GM19238 (cell line): ENCODE results near the gene NCKIPSD.

Experiments used
- DNase-seq: peaks from one replicate; pipeline ENCODE4 v3.0.0; 2011; ENCODE audit warnings: low spot score; ENCODE audit not compliant: insufficient read length

Gene NCKIPSD

GRCh38 chr3:48648188-48648850 is 37.4 kb downstream of the NCKIPSD start:
- no peak for DNase-seq

GRCh38 chr3:48647714-48648113 is 38.0 kb downstream of the NCKIPSD start:
- DNase-seq, result no peak

- no peak for DNase-seq
Observed at GRCh38 chr3:48644898-48645760, 40.6 kb downstream of the NCKIPSD start.

DNA sequence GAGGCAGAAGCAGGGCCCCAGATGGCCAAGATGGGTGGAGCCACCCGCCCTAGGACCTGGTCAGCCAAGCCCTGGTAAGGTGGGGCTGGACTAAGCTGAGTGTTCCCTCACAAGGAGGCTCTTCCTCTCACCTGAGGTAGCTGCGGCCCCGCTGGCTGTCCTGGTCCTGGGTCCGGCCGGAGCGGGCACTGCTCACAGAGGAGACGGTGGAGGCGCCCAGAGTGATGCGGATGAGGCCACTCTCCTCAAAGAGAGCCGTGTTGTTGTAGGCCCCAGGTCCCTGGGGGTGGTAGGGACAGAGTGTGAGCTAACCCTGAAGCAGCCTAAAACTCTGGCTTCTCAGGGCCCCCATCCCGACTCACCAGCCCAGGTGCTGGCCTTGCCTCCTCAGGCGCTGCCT is 43.1 kb downstream of the NCKIPSD start:
- no peak for DNase-seq

DNA sequence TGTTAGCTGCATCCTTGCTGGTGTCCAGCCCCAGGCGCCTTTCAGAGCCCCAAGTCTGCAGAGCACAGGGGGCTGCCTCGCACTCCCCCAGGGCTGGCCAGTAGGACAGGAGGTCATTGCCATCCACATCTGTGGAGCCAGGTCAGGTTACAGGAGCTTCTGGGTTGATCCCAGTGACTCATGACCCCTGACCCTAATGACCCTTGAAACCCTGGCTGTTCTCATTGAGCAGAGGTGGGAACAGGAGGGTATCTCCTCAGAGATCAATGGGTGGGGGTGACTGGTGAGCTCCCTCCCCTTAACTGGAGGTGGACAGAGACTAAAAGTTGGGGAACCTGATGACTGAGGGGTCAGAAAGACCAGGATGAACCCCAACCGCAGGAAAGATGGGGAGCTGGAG is 44.3 kb downstream of the NCKIPSD start:
- DNase-seq, result no peak

DNA sequence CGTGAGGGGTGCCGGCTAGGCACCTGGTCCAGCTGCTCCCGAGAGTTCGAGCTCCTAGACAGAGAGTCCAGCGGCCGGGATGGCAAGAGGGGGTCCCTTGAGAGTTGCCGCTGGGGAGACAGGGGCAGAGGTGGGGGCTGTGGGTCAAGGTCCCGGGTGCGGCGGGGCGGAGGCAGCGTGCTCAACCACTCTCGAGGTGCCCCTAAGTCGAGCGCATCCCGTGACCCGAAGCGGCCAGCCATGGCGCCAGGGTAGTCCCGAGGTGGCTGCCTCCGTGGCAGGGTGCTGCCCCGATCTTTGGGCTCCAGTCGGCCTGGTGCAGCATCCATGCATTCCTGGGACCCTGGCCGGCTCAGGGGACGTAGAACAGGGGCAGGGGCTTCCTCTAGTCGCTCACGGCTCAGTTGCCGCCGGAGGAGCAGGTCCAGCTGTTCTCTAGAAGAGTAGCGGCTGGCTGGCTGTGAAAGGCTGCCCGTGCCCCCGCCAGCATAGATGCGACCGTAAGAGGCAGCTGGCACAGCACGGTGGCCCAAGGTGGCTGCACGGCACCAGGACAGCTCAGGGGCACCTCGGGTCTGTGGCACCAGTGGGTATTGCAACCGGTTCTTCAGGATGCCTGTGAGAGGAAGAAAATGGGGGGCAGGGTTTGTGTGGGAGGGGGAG is 45.6 kb downstream of the NCKIPSD start:
- DNase-seq, result no peak

DNA sequence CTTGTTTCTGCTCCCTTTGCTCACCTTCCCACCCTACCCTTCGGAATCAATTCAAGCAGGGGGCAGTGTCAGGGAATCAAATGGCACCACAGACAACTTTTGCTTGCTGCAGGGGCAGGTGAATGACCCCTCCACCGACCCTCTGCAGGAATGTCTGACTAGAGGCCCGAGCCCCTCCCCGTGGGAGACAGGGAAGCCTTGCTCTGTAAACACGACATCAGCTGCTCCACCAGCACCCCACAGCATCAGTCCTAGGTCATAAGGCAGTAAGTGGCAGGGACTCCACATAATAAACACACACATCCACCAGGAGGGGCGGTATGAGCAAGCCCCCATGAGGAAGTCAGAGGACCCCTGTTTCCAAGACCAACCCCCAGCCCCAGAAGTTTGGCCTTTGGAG is 48.4 kb downstream of the NCKIPSD start:
- DNase-seq, result no peak

DNA sequence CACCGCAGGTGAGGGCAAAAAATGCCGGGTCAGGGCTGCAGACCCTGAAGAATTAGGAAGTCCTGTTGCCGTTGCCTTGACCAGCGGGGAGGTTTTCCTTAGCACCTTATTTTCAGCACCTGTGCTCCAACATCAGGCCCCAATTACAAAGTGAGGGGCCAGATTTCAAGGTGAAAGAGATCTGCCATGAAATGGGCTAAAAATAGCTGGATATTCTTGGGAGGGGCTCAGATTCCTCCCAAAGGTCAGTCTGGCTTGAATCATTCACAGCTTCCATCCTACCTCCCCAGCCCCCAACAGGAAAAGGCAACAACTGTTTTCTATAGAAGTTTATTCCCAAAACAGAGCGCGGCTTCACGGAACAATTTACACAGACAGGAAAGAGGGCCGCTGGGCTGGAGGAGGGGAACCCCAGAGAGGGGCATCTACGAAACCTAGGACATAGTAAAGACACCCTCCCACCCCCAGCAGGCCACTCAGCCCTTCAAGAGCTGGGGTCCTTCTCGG is 49.5 kb downstream of the NCKIPSD start:
- no peak for DNase-seq

- peak; percentile 100 for DNase-seq
Observed at GRCh38 chr3:48635222-48636021, 50.3 kb downstream of the NCKIPSD start, which contains the start of gene SLC26A6. Gene SLC26A6, minus strand, starts transcription at chr3:48635461. Its CDS starts 68 bp downstream, at chr3:48635393.

- peak; percentile 69 for DNase-seq
Observed at GRCh38 chr3:48634661-48635221, 51.0 kb downstream of the NCKIPSD start.

GRCh38 chr3:48633743-48634142 is 52.0 kb downstream of the NCKIPSD start:
- no peak for DNase-seq

- no peak for DNase-seq
Observed at GRCh38 chr3:48633256-48633655, 52.5 kb downstream of the NCKIPSD start.

DNA sequence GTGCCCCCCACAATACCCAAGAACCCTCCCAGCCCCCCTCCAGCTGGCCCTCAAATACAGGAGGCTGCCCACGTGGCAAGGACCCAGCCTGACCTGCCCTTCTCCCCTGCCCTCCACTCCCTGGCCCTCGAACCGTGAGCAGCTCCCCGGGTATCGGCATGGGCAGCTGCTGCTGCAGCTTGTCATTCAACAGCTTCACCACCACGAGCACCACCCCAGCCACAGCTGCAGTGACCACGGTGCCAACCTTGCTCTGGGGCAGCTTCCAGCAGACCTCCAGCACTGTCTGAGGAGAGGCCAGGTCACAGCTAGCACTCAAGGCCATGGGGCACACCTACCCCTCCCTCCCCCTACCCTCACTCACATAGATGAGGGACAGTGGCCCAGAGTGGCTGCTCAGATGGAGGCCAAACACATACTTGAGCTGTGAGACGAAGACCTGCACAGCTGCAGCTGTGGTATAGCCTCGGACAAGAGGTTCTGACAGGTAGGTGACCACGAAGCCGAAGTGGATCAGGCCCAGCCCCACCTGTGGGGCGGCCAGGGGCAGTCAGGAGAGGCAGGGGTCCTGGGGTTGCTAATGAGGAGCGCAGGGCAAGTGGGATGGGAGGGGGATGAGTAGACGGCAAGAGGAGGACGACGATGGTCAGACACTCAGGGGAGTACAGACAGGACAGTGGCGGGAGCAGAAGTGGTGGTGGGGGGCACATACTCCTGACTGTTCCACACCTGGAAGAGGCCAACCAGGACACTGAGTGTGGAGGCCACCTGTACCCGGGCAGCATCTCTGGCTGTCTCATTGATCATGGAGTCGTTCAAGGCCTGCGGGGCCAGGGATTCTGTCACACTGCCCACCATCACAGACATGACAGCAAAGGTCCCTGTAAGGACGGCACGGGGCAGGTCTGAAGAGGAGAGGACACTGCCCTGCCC is 53.9 kb downstream of the NCKIPSD start:
- no peak for DNase-seq

DNA sequence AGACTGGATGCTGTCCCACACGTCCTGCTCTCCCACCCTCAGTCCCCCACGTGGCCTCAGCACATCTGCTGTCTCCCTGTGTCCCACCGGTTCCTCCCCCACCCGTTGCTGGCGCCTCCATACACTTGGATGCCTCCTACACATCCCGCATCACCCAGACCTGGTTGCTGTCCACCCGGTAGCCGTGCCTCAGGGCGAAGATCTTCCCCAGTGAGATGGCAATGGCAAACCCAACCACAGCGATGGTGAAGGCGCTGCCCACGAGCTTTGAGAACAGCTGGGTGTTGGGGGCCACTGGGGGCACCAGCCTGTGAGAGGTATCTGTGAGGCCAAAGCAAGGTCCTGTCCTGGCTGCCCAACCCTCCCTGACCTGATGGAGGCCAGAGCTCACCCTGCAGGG is 54.9 kb downstream of the NCKIPSD start:
- no peak for DNase-seq

GRCh38 chr3:48630407-48630806 is 55.3 kb downstream of the NCKIPSD start:
- DNase-seq, result no peak

GRCh38 chr3:48629894-48630293 is 55.8 kb downstream of the NCKIPSD start:
- no peak for DNase-seq

DNA sequence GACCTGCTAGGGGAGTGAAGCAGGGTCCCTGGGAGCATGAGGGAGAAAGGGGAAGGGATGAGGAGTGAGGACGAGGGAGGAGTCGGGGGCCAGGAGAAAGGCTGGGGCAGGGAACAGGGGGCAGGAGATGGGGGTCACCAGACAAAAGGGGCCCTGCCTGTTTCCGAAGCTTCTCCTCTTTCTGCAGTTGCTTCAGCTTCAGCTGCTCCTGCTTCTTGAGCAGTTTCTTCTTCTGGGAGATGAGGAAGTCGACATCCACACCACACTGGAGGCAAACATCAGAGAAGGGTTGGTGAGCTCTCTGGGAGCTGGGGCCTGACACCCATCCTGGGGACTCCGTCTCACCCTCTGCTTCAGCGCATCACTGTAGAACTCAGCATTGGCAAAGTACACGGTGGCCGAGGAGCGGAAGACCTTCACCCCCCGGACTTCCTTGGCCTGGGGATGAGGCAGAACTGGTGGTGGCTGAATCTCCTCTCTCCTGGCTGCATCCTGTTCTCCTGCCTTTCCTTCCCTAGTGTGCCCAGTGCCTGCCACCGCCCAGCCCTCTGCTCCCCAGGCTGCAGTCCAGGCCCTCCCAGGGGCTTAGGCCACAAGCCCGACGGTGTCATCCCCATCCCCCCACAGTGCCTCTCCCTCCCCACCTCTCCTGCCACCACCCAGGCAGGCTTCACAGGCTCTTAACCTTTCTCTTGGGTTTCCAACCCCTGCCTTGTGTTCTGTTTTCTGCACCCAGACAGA is 57.3 kb downstream of the NCKIPSD start:
- DNase-seq, result no peak

GRCh38 chr3:48625600-48625999 is 60.1 kb downstream of the NCKIPSD start:
- DNase-seq, result no peak

DNA sequence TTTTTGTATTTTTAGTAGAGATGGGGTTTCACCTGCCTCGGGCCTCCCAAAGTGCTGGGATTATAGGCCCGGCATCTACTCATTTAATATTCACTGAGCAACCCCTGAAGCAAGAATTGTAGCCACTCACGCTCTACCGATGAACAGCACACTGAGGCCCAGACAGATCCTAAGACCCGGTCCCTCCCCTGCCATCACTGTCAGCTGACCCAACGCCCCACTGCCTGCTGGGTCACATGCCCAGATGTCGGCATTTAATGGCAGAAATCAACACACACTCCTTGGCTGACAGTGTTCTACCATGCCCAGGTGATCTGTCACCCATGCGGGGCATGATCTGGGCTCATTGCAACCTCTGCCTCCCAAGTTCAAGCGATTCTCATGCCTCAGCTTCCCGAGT is 60.9 kb downstream of the NCKIPSD start:
- no peak for DNase-seq
